BLaER1 treated with 17β-estradiol and CSF1 and Interleukin-3, amounts not matched to agents 10 nM and 100 nM (cell line): Measurements from ENCODE around the gene NUDT7.
A peak's percentile ranks its signal among the peaks of the same experiment; 100 is the strongest.

Experiments used
- H3K27ac ChIP-seq, 11 experiments: shearing (Covaris generic); formaldehyde crosslinking; 2 replicates each; pipeline ENCODE4 v1.8.1; 2022
- H3K27me3 ChIP-seq, 11 experiments: shearing (Covaris generic); formaldehyde crosslinking; 2 replicates each; pipeline ENCODE4 v1.8.1; 2022
- H3K36me3 ChIP-seq, 11 experiments: shearing (Covaris generic); formaldehyde crosslinking; 2 replicates each; pipeline ENCODE4 v1.8.1; 2022
- H3K4me1 ChIP-seq, 10 experiments: shearing (Covaris generic); formaldehyde crosslinking; 2 replicates each; pipeline ENCODE4 v1.8.1; 2022
- H3K4me2 ChIP-seq, 11 experiments: shearing (Covaris generic); formaldehyde crosslinking; 2 replicates each; pipeline ENCODE4 v1.8.1; 2022
- H3K4me3 ChIP-seq, 10 experiments: shearing (Covaris generic); formaldehyde crosslinking; 2 replicates each; pipeline ENCODE4 v1.8.1; 2022
- H3K9ac ChIP-seq, 11 experiments: shearing (Covaris generic); formaldehyde crosslinking; 2 replicates each; pipeline ENCODE4 v1.8.1; 2022
- H3K9me3 ChIP-seq, 11 experiments: shearing (Covaris generic); formaldehyde crosslinking; replicated peaks in 1 of 11; 2 replicates each; pipeline ENCODE4 v1.8.1; 2022
- H4K20me1 ChIP-seq, 11 experiments: shearing (Covaris generic); formaldehyde crosslinking; 2 replicates each; pipeline ENCODE4 v1.8.1; 2022
- Cebpa-rat ChIP-seq, 11 experiments: shearing (Covaris generic); IDR thresholded peaks; 2 replicates each; pipeline ENCODE4 v1.8.1; 2022

Gene NUDT7

DNA sequence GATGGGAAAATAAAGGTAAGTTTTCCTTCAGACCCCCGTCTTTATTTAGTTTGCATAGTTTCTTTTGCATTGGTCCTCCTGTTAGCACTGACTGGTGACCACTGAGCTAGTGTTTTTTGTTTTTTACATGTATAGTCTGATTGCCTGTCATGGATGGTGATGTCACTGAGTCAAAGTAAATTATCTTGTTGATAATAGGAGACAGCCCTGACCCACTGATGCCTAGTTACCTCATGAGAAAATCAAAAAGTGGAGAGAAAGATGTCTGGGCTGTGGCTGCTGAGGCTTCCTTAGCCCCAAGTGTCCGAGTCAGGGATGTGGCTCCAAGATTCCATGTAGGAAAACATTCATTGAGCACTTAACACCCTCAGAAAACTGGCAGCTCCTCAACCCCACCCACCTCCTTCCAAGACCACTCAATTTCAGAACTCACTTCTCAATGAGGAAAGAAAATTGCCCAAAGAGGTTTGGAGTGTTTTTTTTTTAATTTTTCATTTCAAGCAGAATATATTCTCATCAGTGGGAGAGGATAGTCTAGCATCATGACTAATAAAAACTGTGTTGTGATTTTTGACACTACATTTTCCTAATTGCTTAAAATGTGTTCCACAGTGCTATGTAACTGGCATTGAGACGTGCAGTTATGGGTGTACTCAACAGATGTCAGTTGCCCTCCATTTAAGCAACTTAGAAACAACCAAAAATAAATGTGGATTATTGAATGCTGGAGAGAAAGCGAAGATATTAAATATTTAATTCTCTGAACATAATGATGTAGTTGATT is 38.7 kb upstream of the NUDT7 start:
- Histone ChIP-seq H3K27ac (no peak overlapping the region; a peak in 1 of 22 replicates), H3K36me3 (no peaks in the 10 kb centered on the region), H3K4me2 (peak overlapping the region in 6 of 11 experiments; percentile 23 to 65 (median 54); a peak in 10 of 22 replicates), H3K4me3 (no peak overlapping the region), H3K9ac (no peak overlapping the region), H3K27me3 (no peaks in the 10 kb centered on the region), H3K9me3 (peaks cover 4 to 27% (median 19%) of the 10 kb centered on the region in 11 experiments; a peak in 18 of 22 replicates), H3K4me1 (peaks cover 18 to 70% (median 60%) of the 10 kb centered on the region in 10 experiments), H4K20me1 (no peaks in the 10 kb centered on the region)
- no peak for TF ChIP-seq Cebpa-rat (IDR thresholded peaks at IDR 0.05)

DNA sequence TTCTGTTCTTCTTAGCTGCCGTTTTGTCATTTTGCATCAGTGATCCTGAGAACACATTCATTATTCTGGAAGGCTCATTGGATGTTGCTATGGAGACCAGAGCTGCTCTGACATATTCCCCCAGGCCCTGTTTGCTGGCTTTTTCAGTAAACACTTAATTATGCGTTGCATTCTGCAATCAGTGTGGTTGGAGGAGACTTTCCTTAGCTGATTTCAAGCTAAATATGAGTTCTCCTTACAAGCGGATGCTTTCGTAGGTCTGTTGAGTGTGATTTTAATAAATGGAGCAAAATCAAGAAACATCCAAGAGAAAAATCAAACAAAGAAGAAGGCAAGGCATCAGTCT is 38.2 kb upstream of the NUDT7 start:
- peaks cover 14 to 65% (median 55%) of the 10 kb centered on the region in 10 experiments for H3K4me1 ChIP-seq
- no peak overlapping the region for H3K27ac ChIP-seq
- H3K27me3 ChIP-seq = no peaks in the 10 kb centered on the region
- peaks cover 0 to 22% (median 14%) of the 10 kb centered on the region in 11 experiments; a peak in 13 of 22 replicates for H3K9me3 ChIP-seq
- H3K9ac ChIP-seq = no peak overlapping the region
- H3K4me2 ChIP-seq = peak overlapping the region in 6 of 11 experiments; percentile 23 to 65 (median 54); a peak in 10 of 22 replicates
- no peak overlapping the region for H3K4me3 ChIP-seq
- TF ChIP-seq Cebpa-rat (IDR thresholded peaks at IDR 0.05) = no peak
- no peaks in the 10 kb centered on the region for H3K36me3 ChIP-seq
- H4K20me1 ChIP-seq = no peaks in the 10 kb centered on the region

DNA sequence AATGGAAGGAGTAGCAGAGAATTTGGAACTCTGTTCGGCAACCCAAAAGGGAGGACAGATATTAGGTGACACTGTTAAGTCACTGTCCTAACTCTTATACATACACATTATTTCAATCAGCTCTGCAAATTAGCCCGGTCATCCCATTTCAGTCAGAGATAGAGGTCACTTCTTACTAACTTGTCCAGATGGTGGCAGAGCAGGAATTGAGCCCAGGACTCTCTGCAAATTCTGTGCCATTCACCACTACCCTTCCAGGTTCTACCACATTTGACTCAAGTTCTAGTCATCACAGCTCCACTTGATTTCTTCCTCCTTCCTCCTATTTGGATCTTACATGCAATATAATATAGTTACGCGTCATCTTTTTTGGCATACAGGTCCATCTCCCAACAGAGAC is 35.9 kb upstream of the NUDT7 start:
- Histone ChIP-seq H3K27me3 (no peaks in the 10 kb centered on the region), H3K27ac (no peak overlapping the region), H4K20me1 (no peaks in the 10 kb centered on the region), H3K4me3 (no peak overlapping the region), H3K9ac (no peak overlapping the region), H3K9me3 (peaks cover 0 to 9% (median under 1%) of the 10 kb centered on the region in 11 experiments; a peak in 6 of 22 replicates), H3K4me2 (no peak overlapping the region), H3K36me3 (no peaks in the 10 kb centered on the region), H3K4me1 (peaks cover 0 to 46% (median 34%) of the 10 kb centered on the region in 10 experiments; a peak in 15 of 20 replicates)
- no peak for TF ChIP-seq Cebpa-rat (IDR thresholded peaks at IDR 0.05)

DNA sequence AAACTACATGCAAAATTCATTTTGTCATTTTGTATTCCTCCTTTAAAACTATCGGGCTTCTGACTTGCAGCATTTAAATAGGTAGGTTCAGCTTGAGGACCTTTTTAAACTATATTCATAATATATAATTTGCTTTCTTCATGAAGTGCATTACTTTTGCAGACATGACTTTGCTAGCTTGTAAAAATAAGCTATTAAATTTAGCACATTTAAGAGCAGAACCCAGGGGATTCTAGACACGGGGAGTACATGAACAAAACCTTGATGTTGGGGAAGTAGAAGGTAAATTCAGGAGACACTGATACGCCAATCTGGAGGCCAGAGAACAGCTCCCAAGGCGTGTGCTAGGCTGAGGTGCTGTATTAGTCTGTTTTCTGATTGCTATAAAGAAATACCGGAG is 32.3 kb upstream of the NUDT7 start:
- Histone ChIP-seq H3K4me3 (no peak overlapping the region), H3K27me3 (no peaks in the 10 kb centered on the region), H3K9ac (no peak overlapping the region), H3K36me3 (no peaks in the 10 kb centered on the region), H3K4me1 (peaks cover 0 to 10% (median 8%) of the 10 kb centered on the region in 10 experiments; a peak in 13 of 20 replicates), H3K9me3 (no peaks in the 10 kb centered on the region), H3K27ac (no peak overlapping the region), H4K20me1 (no peaks in the 10 kb centered on the region), H3K4me2 (no peak overlapping the region)
- TF ChIP-seq Cebpa-rat (IDR thresholded peaks at IDR 0.05) = no peak

DNA sequence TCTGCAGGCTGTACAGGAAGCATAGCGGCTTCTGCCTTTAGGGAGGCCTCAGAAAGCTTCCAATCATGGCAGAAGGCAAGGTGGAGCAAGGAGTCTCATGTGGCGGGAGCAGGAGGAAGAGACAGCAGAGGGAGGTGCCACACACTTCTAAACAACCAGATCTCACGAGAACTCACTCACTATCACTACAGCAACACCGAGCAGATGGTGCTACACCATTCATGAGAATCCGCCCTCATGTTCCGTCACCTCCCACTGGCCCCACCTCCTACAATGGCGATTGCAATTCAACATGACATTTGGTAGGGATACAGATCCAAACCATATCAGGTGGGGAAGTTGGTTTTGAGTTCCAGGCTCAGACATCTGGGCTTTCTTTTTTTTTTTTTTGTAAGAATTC is 31.9 kb upstream of the NUDT7 start:
- Histone ChIP-seq H3K27ac (no peak overlapping the region), H3K4me1 (peaks cover 0 to 6% (median 4%) of the 10 kb centered on the region in 10 experiments; a peak in 13 of 20 replicates), H3K27me3 (no peaks in the 10 kb centered on the region), H3K9me3 (no peaks in the 10 kb centered on the region), H4K20me1 (no peaks in the 10 kb centered on the region), H3K4me3 (no peak overlapping the region), H3K9ac (no peak overlapping the region), H3K4me2 (no peak overlapping the region), H3K36me3 (no peaks in the 10 kb centered on the region)
- no peak for TF ChIP-seq Cebpa-rat (IDR thresholded peaks at IDR 0.05)

DNA sequence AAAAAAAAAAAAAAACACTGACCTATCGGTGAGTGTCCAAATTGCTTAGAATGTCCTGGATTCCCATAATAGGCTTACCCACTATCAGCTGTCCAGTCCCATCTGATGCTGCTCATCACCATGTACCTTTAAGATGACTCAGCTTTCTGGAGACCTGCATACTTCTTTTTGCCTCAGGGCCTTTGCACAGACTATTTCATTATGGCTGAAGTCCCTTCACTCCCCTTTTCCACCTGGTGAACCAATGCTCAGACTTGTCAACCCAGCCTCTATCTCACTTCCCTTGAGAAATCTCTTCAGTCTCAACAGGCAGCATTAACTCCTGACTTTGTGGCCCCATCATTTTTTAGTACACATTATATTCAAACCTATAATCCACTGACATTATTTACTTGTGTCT is 29.7 kb upstream of the NUDT7 start:
- TF ChIP-seq Cebpa-rat (IDR thresholded peaks at IDR 0.05) = no peak
- no peaks in the 10 kb centered on the region for H3K9me3 ChIP-seq
- H3K9ac ChIP-seq = no peak overlapping the region
- H3K4me1 ChIP-seq = peaks cover 0 to 6% (median 0%) of the 10 kb centered on the region in 10 experiments; a peak in 6 of 20 replicates
- no peak overlapping the region for H3K4me3 ChIP-seq
- no peak overlapping the region for H3K4me2 ChIP-seq
- no peaks in the 10 kb centered on the region for H4K20me1 ChIP-seq
- H3K36me3 ChIP-seq = no peaks in the 10 kb centered on the region
- no peaks in the 10 kb centered on the region for H3K27me3 ChIP-seq
- no peak overlapping the region for H3K27ac ChIP-seq

DNA sequence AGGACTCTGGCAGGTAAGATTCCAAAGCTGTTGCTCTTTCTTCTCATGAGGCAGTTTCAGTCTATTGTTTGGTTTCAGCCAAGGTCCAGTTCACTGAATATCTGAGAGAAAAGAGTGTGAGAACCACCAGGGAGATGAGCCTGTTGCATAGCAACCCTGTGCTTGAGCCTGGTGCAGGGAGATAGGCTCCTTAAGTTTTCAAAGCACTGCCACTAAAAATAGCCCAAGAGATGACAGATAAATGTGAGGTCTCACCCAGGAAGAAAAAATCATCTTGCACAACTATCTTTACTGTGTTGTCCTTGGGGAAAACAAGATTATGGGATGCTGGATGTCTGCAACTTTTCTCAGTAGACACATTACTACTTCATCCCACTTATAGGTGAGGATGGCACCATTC is 26.2 kb upstream of the NUDT7 start:
- Histone ChIP-seq H3K36me3 (no peaks in the 10 kb centered on the region), H3K27ac (no peak overlapping the region), H4K20me1 (no peaks in the 10 kb centered on the region), H3K9ac (no peak overlapping the region), H3K27me3 (no peaks in the 10 kb centered on the region), H3K4me1 (peaks cover 0 to 6% (median 0%) of the 10 kb centered on the region in 10 experiments; a peak in 6 of 20 replicates), H3K4me3 (no peak overlapping the region), H3K4me2 (peak overlapping the region in 2 of 11 experiments; percentile 2 to 33; a peak in 3 of 22 replicates), H3K9me3 (no peaks in the 10 kb centered on the region)
- TF ChIP-seq Cebpa-rat (IDR thresholded peaks at IDR 0.05) = no peak

DNA sequence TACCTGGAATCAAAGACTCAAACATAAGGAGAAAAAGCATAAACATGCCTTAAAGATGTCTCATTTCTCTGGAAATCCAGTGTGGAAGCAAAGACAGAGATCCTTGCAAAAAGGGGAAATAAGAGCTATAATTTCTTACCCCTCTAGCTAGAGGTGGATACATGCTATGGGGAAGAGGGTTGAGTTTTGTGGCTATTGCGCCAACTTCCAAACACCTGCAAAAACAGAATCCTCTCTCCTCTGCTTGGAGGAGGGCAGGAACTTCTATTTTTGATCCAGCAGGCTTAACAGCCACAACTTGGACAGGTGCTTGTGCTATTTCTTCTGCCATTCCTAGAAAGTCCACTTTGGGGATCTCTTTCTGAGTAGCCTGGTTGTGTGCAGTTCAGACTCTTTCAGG is 21.5 kb upstream of the NUDT7 start:
- Histone ChIP-seq H3K4me3 (no peak overlapping the region), H3K36me3 (no peaks in the 10 kb centered on the region), H3K4me1 (peaks cover 0 to 5% (median 0%) of the 10 kb centered on the region in 10 experiments; a peak in 6 of 20 replicates), H3K9ac (no peak overlapping the region), H3K9me3 (peaks cover 0 to 11% (median 0%) of the 10 kb centered on the region in 11 experiments; a peak in 3 of 22 replicates), H3K27me3 (no peaks in the 10 kb centered on the region), H3K4me2 (peak overlapping the region in 2 of 11 experiments; percentile 2 to 29; a peak in 2 of 22 replicates), H4K20me1 (no peaks in the 10 kb centered on the region), H3K27ac (no peak overlapping the region)
- TF ChIP-seq Cebpa-rat (IDR thresholded peaks at IDR 0.05) = no peak

DNA sequence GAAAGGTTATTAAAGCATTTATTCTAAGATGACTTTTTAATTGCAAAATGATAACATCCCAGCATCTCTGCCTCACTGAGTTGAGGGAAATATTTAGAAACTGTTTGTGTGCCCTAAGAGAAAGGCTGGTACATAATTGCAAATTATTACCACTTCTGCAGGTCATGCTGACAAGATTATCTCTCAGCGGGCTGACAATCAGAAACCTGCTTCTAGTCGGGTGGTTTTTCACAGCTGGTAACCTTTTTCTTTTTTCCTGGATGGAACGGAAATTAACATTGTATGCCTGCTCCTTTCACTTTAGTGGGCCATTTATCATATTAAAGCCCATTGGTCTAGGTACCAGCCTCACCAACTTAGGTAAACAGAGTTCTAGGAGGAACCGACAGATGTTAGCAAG is 17.0 kb upstream of the NUDT7 start:
- no peak overlapping the region for H3K4me2 ChIP-seq
- no peaks in the 10 kb centered on the region for H3K36me3 ChIP-seq
- no peak overlapping the region for H3K4me3 ChIP-seq
- peaks cover 0 to 11% (median 3%) of the 10 kb centered on the region in 11 experiments; a peak in 4 of 22 replicates for H3K9me3 ChIP-seq
- TF ChIP-seq Cebpa-rat (IDR thresholded peaks at IDR 0.05) = no peak
- H3K27me3 ChIP-seq = no peaks in the 10 kb centered on the region
- H3K9ac ChIP-seq = no peak overlapping the region
- no peak overlapping the region for H3K27ac ChIP-seq
- H4K20me1 ChIP-seq = no peaks in the 10 kb centered on the region
- no peaks in the 10 kb centered on the region for H3K4me1 ChIP-seq

DNA sequence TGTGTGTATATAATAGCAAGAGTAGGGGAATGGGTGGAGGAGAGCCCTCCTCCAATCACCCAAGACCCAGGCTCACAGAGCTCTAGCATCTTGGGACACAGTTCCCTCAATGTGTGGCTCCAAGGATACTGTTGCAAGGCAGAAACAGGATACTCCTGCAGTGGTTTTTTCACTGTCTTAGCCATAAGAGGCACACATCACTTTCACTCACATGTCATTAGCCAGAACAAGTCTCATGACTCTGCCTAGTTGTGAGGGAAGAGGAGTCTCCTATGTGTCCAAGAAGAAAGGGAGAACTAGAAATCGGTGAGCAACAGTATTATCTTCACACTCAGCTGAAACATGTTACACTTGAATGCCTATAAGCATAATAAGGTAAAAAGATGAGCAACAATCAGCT is 11.1 kb upstream of the NUDT7 start:
- TF ChIP-seq Cebpa-rat (IDR thresholded peaks at IDR 0.05) = no peak
- Histone ChIP-seq H3K27ac (no peak overlapping the region), H4K20me1 (no peaks in the 10 kb centered on the region), H3K36me3 (no peaks in the 10 kb centered on the region), H3K9me3 (peaks cover 22 to 28% (median 27%) of the 10 kb centered on the region in 11 experiments), H3K4me2 (no peak overlapping the region), H3K4me3 (no peak overlapping the region), H3K4me1 (no peaks in the 10 kb centered on the region), H3K9ac (no peak overlapping the region), H3K27me3 (no peaks in the 10 kb centered on the region)
